GM12891 (cell line): ENCODE measurements around the gene RDM1.
"Not testable (repeated sequence)": the region's sequence is repeated elsewhere in the genome, so short reads cannot be mapped to it uniquely, and the experiment has no call there.

Experiments
- POLR2A ChIP-seq: IDR thresholded peaks from 2 replicates; pipeline ENCODE4 v1.6.1; 2011; ENCODE audit warnings: low read depth, low read length, control low read depth
- POLR2AphosphoS5 ChIP-seq: IDR thresholded peaks from 2 replicates; pipeline ENCODE4 v1.6.1; 2011; ENCODE audit warnings: low read depth, low read length, control low read depth

- TF ChIP-seq POLR2A, POLR2AphosphoS5: not testable (repeated sequence)
Observed at GRCh38 chr17:35938492-35938891, 7.9 kb upstream of the RDM1 start.
